Measurements from ENCODE around the gene RAB15. TPM values are rescaled to one million over a fixed set of nuclear protein-coding genes. Genes with fewer than 3 reads are reported as not detected.

The RAB15 gene
- total and polyA plus RNA-seq, 12 donors = 0.95 to 8.9 (median 3.7) TPM

- no peak for TF ChIP-seq POLR2A (IDR thresholded peaks at IDR 0.05)
- no peak for TF ChIP-seq CTCF (IDR thresholded peaks at IDR 0.05)
- H3K9me3 ChIP-seq (replicated peaks in 1 of 3) = no peaks in the 10 kb centered on the region
- no peaks in the 10 kb centered on the region for H3K36me3 ChIP-seq (replicated peaks in 1 of 2)
- no peaks in the 10 kb centered on the region for H3K27me3 ChIP-seq
- 91 to 94% (median 92%) methylated on average over 8 of the region's 8 CpGs for WGBS, 4 donors
- intact Hi-C loops (cut with DNase I) = no loop called here
- H3K4me3 ChIP-seq = no peak overlapping the region
- no peak overlapping the region for H3K27ac ChIP-seq
- no peaks in the 10 kb centered on the region for H3K4me1 ChIP-seq (replicated peaks in 1 of 2)
- DNase-seq = no peak
These were observed 15.3 kb downstream of the RAB15 start for GRCh38 chr14:64956697-64957406.

- Histone ChIP-seq H3K9me3 (replicated peaks in 1 of 3) (no peaks in the 10 kb centered on the region), H3K4me3 (no peak overlapping the region), H3K27me3 (no peaks in the 10 kb centered on the region), H3K27ac (no peak overlapping the region), H3K36me3 (replicated peaks in 1 of 2) (no peaks in the 10 kb centered on the region), H3K4me1 (replicated peaks in 1 of 2) (no peaks in the 10 kb centered on the region)
- TF ChIP-seq POLR2A (IDR thresholded peaks at IDR 0.05) (no peak), CTCF (IDR thresholded peaks at IDR 0.05) (no peak)
- WGBS, 4 donors = 88 to 92% (median 89%) methylated on average over 6 of the region's 6 CpGs
- DNase-seq = no peak
- intact Hi-C loops (cut with DNase I) = no loop called here
These were observed 16.8 kb downstream of the RAB15 start for GRCh38 chr14:64955297-64955696.

GRCh38 chr14:64954491-64955240 is 17.5 kb downstream of the RAB15 start:
- TF ChIP-seq POLR2A (IDR thresholded peaks at IDR 0.05) (no peak), CTCF (IDR thresholded peaks at IDR 0.05) (no peak)
- Histone ChIP-seq H3K36me3 (replicated peaks in 1 of 2) (no peaks in the 10 kb centered on the region), H3K27me3 (no peaks in the 10 kb centered on the region), H3K27ac (peak overlapping the region in 1 of 5 donors; percentile 46), H3K4me3 (no peak overlapping the region), H3K9me3 (replicated peaks in 1 of 3) (no peaks in the 10 kb centered on the region), H3K4me1 (replicated peaks in 1 of 2) (no peaks in the 10 kb centered on the region)
- no peak for DNase-seq
- intact Hi-C loops (cut with DNase I) = no loop called here
- WGBS, 4 donors = 88 to 94% (median 90%) methylated on average over 9 of the region's 9 CpGs

- Histone ChIP-seq H3K9me3 (replicated peaks in 1 of 3) (no peaks in the 10 kb centered on the region), H3K4me1 (replicated peaks in 1 of 2) (no peaks in the 10 kb centered on the region), H3K27ac (peak overlapping the region in 1 of 5 donors; percentile 46), H3K4me3 (no peak overlapping the region), H3K27me3 (no peaks in the 10 kb centered on the region), H3K36me3 (replicated peaks in 1 of 2) (no peaks in the 10 kb centered on the region)
- intact Hi-C loops (cut with DNase I) = no loop called here
- 88 to 99% (median 97%) methylated on average over 6 of the region's 6 CpGs for WGBS, 4 donors
- peak in 1 of 7 donors; percentile 79 for DNase-seq
- TF ChIP-seq CTCF (IDR thresholded peaks at IDR 0.05) = no peak
- no peak for TF ChIP-seq POLR2A (IDR thresholded peaks at IDR 0.05)
These were observed 18.5 kb downstream of the RAB15 start for GRCh38 chr14:64953661-64954060.
